Parathyroid adenoma (tissue), 2 donors: Measurements from ENCODE around the gene CELA3A.

Experiments used
- H2AFZ ChIP-seq: fragments of 300-600 bp; sonication (generic); one replicate; pipeline ENCODE4 v1.7.0; 2017; ENCODE audit warnings: antibody characterized with exemption, mild to moderate bottlenecking
- H3K27ac ChIP-seq: fragments of 300-600 bp; sonication (generic); one replicate; pipeline ENCODE4 v1.7.0; 2017
- H3K27me3 ChIP-seq: fragments of 300-600 bp; sonication (generic); one replicate; pipeline ENCODE4 v1.7.0; 2017; ENCODE audit warnings: low read length; ENCODE audit not compliant: control insufficient read depth, insufficient read depth
- H3K36me3 ChIP-seq: fragments of 300-600 bp; sonication (generic); one replicate; pipeline ENCODE4 v1.7.0; 2017; ENCODE audit warnings: low read length; ENCODE audit not compliant: control insufficient read depth, insufficient read depth
- H3K4me1 ChIP-seq: fragments of 300-600 bp; sonication (generic); one replicate; pipeline ENCODE4 v1.7.0; 2017; ENCODE audit warnings: control low read depth
- H3K4me2 ChIP-seq: fragments of 300-600 bp; sonication (generic); one replicate; pipeline ENCODE4 v1.7.0; 2017; ENCODE audit warnings: low read length
- H3K4me3 ChIP-seq: fragments of 300-600 bp; sonication (generic); one replicate; pipeline ENCODE4 v1.7.0; 2017; ENCODE audit warnings: low read depth, low read length
- H3K79me2 ChIP-seq: fragments of 300-600 bp; sonication (generic); one replicate; pipeline ENCODE4 v1.7.0; 2017; ENCODE audit warnings: control low read depth
- H3K9ac ChIP-seq: fragments of 300-600 bp; sonication (generic); one replicate; pipeline ENCODE4 v1.7.0; 2017; ENCODE audit warnings: mild to moderate bottlenecking
- H3K9me3 ChIP-seq: fragments of 300-600 bp; sonication (generic); one replicate; pipeline ENCODE4 v1.7.0; 2017; ENCODE audit warnings: low read length; ENCODE audit not compliant: control insufficient read depth
- TF ChIP-seq, protein P1 (sequence below): fragments of 300-600 bp; sonication (generic); IDR thresholded peaks from one replicate; pipeline ENCODE4 v1.7.0; 2017; ENCODE audit warnings: antibody characterized with exemption, mild to moderate bottlenecking
- donor health status: primary hyperparathyroidism.

The CELA3A gene

DNA sequence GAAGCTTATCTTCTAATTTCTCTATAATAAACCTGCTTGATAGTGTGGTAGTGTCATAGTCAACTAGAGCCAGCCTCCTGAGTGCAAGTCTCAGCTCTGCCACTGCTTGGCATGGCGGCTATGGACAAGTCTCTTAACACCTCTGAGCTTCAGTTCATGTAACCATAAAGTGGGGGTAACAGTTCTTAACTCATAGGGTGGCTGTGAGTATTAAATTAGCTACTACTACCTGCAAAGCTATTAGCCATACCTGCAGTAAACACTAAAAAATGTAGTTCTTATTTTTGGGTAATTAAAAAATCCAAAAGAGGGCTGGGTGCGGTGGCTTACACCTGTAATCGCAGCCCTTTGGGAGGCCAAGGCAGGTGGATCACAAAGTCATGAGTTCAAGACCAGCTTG is 48.9 kb downstream of the CELA3A start:
- peaks cover 5% of the 10 kb centered on the region for H3K4me1 ChIP-seq
- no peaks in the 10 kb centered on the region for H3K36me3 ChIP-seq
- H3K27ac ChIP-seq = no peak overlapping the region
- no peaks in the 10 kb centered on the region for H3K27me3 ChIP-seq
- H2AFZ ChIP-seq = no peak overlapping the region
- no peak overlapping the region for H3K4me3 ChIP-seq
- H3K79me2 ChIP-seq = peaks cover 5% of the 10 kb centered on the region
- H3K9ac ChIP-seq = no peak overlapping the region
- H3K4me2 ChIP-seq = no peak overlapping the region
- TF ChIP-seq, protein P1, sequence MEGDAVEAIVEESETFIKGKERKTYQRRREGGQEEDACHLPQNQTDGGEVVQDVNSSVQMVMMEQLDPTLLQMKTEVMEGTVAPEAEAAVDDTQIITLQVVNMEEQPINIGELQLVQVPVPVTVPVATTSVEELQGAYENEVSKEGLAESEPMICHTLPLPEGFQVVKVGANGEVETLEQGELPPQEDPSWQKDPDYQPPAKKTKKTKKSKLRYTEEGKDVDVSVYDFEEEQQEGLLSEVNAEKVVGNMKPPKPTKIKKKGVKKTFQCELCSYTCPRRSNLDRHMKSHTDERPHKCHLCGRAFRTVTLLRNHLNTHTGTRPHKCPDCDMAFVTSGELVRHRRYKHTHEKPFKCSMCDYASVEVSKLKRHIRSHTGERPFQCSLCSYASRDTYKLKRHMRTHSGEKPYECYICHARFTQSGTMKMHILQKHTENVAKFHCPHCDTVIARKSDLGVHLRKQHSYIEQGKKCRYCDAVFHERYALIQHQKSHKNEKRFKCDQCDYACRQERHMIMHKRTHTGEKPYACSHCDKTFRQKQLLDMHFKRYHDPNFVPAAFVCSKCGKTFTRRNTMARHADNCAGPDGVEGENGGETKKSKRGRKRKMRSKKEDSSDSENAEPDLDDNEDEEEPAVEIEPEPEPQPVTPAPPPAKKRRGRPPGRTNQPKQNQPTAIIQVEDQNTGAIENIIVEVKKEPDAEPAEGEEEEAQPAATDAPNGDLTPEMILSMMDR = no peak
- no peaks in the 10 kb centered on the region for H3K9me3 ChIP-seq

DNA sequence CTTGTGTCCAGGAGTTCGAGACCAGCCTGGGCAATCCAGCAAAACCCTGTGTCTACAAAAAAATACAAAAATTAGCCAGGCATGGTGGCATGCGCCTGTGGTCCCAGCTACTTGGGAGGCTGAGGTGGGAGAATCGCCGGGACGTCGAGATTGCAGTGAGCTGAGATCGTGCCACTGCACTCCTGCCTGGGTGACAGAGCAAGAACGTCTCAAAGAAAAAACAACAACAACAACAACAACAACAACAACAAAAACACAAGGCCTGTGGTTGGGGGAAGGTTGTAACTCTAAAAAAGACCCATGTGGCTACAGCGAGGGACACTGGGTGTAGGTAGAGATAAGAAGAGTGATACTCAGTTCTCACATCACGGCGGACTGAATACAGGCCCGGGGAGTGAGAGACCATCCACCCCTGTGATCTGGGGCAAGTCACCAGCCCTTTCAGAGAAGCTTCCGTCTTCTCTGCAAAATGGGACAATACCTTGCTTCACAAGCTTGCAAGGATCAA is 50.2 kb downstream of the CELA3A start:
- no peak overlapping the region for H3K27ac ChIP-seq
- peak overlapping the region; percentile 79 for H2AFZ ChIP-seq
- H3K9me3 ChIP-seq = no peaks in the 10 kb centered on the region
- H3K9ac ChIP-seq = no peak overlapping the region
- H3K4me3 ChIP-seq = no peak overlapping the region
- no peaks in the 10 kb centered on the region for H3K27me3 ChIP-seq
- TF ChIP-seq, protein P1 = no peak
- H3K4me1 ChIP-seq = peaks cover 5% of the 10 kb centered on the region
- H3K4me2 ChIP-seq = no peak overlapping the region
- no peaks in the 10 kb centered on the region for H3K36me3 ChIP-seq
- peaks cover 5% of the 10 kb centered on the region for H3K79me2 ChIP-seq

DNA sequence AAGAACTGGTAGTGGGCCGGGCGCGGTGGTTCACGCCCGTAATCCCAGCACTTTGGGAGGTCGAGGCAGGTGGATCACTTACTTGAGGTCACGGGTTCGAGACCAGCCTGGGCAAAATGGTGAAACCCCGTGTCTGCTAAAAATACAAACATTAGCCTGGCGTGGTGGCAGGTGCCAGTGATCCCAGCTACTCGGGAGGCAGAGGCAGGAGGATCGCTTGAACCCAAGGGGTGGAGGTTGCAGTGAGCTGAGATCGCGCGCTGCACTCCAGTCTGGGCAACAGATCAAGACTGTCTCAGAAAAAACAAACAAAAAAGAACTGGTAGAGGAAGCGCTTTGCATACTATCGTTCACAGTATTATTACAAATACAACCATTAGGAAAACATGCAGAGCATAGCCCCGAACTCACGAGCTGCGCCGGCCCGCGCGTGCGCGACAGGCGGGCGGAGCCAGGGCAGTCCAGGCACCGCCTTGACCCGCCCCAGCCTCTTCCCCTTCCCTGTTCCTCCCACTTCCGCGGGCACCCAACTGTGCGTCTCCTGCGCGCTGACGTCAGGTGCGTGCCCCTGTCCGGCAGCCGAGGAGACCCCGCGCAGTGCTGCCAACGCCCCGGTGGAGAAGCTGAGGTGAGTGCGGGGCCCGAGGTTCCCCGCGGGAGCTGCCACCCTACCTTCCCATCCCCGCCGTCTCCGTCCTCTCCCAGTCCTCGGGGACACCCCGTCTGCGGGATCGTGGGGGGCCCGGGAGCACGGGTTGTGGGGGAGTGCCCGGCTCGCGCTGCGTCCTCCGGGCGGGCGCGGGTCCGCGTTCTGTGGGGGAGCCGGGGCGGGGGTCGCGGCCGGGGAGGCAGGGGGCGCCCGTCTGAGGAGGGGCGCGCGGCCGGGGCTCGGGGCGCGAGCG is 50.9 kb downstream of the CELA3A start, which contains the start of gene CDC42:
Gene CDC42, plus strand, starts transcription at position 595 of the 902 bp plus-strand sequence. CDS start 25,770 bp downstream, outside the sequence.
- Histone ChIP-seq H3K4me1 (peaks cover 5% of the 10 kb centered on the region), H3K27ac (peak within 1 kb of the TSS; percentile 89), H3K27me3 (no peaks in the 10 kb centered on the region), H3K79me2 (peaks cover 11% of the 10 kb centered on the region), H3K36me3 (no peaks in the 10 kb centered on the region), H3K4me2 (peak within 1 kb of the TSS; percentile 86), H3K4me3 (peak within 1 kb of the TSS; percentile 97), H3K9ac (peak within 1 kb of the TSS; percentile 80), H2AFZ (peak within 1 kb of the TSS; percentile 79), H3K9me3 (no peaks in the 10 kb centered on the region)
- TF ChIP-seq, protein P1 = no peak

DNA sequence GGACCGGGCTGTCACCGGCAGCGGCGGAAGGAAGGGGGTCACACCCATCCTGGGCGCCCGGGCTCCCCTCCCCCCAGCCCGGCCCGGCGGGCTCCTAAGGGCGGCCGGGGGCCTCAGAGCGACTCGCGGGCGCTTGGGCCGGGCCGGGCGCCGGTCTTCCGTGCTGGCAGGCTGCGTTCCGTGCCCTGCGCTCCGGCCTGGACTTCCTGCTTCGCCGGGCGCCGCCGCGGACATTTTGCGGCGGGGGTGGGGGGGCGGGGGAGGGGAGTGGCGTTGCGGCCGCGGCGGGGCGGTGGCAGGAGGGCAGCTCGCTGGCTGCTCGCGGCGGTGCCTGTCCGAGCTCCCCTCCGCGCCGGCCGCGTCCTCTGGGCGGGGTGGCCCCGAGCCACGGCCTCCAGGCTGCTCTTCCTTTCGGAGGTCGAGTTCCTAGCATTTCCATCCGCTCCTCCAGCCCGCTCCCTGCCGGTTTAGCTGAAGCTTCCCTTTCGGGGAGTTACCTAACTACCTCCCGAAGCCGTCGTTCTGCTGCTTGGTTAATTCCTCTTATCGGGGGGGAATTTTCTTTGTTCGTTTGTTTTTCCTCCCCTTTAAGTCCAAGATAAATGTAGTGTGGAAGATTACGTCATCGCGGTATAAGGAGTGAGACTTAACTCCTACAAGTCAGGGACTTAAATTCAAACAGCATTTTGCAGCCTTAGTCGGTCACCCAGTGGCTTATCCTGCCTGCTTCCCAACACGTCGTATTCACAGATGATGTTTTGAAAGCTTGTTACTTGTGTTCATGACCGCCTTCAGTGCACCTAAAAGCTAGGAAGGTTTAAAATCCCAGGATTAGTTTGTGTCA is 51.8 kb downstream of the CELA3A start:
- H3K4me1 ChIP-seq = peaks cover 9% of the 10 kb centered on the region
- no peaks in the 10 kb centered on the region for H3K27me3 ChIP-seq
- H3K27ac ChIP-seq = peak overlapping the region; percentile 89
- H3K4me3 ChIP-seq = peak overlapping the region; percentile 97
- no peaks in the 10 kb centered on the region for H3K9me3 ChIP-seq
- no peak overlapping the region for H3K9ac ChIP-seq
- H3K4me2 ChIP-seq = peak overlapping the region; percentile 86
- TF ChIP-seq, protein P1 = no peak
- H3K36me3 ChIP-seq = no peaks in the 10 kb centered on the region
- H3K79me2 ChIP-seq = peaks cover 17% of the 10 kb centered on the region
- H2AFZ ChIP-seq = peak overlapping the region; percentile 42
